Activated CD4-positive, alpha-beta T cell treated with anti-CD3 and anti-CD28 coated beads, Interleukin-2, amount 50 U/mL, for 1 hour (primary cell): ENCODE results near the gene LCE2C.
"Not testable (repeated sequence)": the region's sequence is repeated elsewhere in the genome, so short reads cannot be mapped to it uniquely, and the experiment has no call there.

ENCODE experiments used
- DNase-seq: peaks from one replicate; pipeline ENCODE4 v3.0.0-alpha.2; 2020

LCE2C gene, protein sequence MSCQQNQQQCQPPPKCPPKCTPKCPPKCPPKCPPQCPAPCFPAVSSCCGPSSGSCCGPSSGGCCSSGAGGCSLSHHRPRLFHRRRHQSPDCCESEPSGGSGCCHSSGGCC

DNA sequence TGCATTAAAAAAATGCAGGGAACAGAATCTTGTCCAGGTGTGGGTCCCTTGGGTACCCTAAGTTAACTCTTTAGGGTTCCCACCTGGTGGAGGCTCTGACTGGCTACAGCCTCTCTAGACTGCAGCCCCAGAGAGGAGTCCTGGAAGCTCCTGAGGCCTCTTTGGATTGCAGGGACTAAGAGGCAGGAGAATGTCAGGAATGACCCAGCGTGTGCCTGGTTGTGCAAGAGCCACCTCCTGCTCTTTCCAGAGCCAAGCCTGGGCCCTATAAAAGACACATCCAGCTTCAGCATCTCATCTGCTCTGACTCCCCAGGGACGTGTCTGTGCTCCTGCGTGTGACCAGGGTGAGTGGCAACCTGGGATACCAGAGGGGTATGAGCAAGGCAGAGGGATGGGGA, at the start of gene LCE2C:
LCE2C (plus strand) TSS at position 297 of the 400 bp plus-strand sequence. CDS start 737 bp downstream, outside the sequence.
- not testable (repeated sequence) for DNase-seq

DNA sequence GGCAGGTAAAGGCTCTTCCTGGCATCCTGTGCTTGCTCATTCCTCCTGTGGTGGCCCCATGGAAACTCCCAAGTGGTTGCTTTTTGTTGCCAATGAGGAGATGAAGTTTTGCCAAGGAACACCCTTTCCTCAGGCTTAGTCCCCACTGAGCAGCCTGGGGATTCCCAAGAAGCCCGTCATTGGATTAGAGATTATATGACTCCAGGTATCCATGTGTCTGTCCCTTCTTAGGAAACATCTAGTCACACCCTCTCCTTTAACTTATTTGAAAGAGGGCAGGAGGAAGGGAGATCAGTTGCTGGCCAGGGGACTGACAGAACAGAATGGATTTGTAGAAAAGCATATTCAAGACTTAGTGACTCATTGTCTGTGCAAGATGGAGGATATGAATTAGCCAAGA, 48.3 kb upstream of the LCE2C start:
- no peak for DNase-seq

DNA sequence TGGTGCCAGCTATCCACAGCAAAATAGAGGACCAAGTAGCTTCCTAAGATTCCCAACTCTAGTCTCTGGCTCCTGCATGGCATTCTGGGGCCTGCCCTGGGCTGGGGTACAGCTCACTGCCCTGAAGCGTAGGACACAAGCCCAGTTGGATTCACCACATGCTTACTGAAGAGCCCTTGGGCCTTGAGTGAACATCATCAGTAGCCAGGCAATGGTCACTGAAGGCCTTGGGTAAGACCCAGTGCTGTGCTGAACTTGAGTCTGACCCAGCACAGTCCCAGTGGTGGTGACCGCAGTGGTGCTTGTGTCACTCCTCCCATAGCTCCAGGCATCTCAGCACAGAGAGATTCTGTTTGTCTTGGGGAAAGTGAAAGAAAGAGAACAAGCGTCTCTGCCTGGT, 44.5 kb upstream of the LCE2C start:
- no peak for DNase-seq

DNA sequence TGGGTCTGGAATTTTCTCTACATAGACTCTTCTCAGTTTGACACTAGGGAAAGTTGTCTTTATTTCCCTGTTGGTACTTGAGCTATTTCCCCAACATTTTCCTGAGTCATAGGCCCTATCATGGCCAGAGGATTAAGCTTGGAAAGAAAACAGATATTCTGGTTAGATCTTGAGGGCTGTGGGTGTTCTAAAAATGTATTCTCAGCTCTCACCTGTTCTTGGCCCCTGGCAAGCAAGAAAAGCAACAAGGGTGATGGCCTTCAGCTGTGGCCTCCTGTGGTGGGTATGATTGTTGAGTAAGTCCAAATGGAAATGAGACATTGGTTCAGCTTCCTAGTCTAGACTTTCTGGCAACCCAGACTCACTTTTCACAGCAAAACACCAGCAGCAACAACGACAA, 34.7 kb upstream of the LCE2C start:
- DNase-seq: no peak

DNA sequence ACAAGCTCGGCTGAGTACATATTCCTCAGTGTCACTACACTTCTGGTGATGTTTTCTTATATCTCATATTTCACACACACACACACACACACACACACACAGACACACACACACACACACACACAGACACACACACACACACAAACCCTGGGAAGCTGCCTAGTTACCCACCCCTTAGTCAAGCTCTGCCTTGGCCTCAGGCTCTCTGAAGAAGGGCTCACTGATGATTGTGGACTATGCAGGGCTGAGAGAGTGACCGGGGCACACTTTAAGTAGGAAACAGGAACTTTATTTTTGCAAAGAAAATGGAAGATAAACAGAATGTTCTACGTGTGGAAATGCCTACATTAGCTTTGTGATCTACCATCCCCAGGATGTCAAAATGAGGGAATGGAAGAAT, 31.1 kb upstream of the LCE2C start:
- DNase-seq: no peak

DNA sequence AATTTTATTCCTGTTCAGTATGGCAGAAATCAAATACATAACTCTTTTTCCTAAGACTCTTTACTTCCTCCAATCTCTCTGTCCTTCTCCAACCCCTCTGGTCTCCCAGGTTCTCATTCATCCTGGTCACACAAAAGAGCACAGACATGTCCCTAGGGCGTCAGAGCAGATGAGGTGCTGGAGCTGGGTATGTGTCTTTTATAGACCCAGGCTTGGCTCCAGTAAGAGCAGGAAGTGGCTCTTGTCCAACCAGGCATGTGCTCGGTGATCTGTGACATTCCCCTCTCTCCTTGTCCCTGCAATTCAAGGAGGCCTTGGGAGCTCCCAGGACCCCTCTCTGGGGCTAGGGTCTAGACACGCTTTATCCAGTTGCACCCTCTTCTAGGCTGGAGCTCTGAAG, 29.9 kb upstream of the LCE2C start:
- DNase-seq: no peak

DNA sequence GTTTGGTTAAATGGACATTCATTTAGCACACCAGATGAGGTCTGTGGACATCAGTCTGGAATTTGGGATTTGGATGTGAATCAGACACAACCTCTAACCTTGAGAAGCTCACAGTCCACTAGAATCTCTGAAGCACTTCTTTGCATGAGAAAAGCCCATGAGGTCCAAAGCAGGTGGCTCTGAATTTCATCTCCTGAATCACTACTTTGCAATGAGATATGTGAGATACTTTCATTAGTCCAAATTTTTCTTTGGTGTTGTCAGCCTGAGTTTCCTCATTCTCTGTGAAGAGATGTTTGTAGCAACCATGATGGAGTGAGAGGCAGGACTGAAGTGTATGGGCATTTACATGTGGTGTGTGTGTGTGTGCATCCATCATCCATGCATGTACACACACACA, 28.4 kb upstream of the LCE2C start:
- DNase-seq: no peak

DNA sequence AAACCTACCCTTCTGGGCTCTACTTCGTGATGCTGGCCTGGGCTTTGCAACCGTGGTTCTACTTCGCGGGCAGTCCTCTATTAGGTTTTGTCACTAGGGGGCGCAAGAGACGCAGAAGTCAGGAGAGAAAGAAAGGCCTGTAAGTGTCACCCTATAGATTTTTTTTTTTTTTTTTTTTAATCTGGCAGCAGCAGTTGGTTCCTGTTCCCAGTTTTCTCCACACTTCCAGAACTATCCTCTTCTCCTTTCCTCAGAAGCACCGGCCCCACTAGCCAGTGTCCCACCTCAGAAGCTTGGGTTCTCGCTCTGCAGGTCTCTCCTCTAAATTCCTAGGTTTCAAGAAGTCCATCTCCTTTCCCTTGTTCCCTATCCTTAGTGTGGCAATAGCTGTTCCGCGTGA, 21.0 kb upstream of the LCE2C start:
- DNase-seq: peak; percentile 25

DNA sequence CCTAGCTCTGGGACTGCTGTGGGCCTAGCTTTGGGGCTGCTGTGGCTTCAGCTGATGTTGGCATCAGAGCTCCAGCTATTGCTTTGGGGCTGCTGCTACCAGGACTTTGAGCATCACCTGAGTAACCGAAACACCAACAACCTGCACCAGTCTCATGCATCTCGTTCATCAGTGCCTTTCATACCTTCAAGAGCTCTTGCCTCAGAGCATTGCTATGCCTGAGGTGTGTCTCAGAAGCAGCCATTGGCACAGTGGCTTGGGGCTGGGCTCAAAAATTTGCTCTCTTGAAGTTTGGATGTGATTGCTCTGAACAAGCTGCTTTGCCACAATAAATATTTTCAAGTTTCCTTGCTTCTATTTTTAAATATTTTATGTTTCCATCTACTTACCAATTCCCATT, 18.6 kb upstream of the LCE2C start:
- no peak for DNase-seq

DNA sequence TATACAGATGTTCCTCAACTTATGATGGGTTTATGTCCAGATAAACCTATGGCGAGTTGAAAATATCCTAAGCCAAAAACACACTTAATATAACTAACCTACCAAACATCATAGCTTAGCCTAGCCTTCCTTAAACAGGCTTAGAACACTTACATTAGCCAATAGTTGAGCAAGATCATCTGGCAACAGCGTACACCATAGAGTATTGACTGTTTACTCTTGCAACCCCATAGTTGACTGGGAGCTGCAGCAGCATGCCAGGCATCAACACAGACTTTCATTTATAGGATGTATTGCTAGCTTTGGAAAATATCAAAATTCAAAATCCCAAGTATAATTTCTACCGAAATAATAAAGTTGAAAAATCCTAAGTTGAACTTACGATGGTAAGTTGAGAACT, 17.4 kb upstream of the LCE2C start:
- no peak for DNase-seq

DNA sequence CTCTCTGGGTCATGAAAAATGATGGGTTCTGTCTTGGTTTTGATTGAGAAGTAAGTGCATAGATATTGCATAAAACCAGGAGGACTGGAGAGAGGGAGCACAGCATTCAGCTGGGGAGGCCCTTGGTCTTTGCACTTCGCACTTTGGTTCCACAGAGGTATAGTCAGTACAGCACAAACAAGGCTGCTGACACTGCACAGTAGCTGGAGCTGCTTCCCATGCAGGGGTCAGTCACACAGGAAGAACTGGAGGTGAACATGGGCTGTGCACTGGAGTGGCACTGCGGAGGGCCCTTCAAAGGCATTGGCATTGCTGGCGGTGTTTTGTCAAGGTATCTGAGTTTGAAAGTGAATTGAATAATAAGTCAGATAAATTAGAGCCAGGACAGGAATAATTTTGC, 16.4 kb upstream of the LCE2C start:
- no peak for DNase-seq

DNA sequence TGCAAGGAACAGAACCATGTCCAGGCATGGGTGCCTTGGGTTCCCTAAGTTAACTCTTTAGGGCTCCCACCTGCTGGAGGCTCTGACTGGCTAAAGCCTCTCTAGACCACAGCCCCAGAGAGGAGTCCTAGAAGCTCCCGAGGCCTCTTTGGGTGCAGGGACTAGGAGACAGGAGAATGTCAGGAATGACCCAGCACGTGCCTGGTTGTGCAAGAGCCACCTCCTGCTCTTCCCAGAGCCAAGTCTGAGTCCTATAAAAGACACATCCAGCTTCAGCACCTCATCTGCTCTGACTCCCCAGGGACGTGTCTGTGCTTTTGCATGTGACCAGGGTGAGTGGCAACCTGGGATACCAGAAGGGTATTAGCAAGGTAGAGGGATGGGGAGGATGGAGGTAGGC, 12.0 kb upstream of the LCE2C start, which contains the start of gene LCE2D:
LCE2D (plus strand) TSS at position 283 of the 400 bp plus-strand sequence. CDS start 726 bp downstream, outside the sequence.
- DNase-seq: no peak

DNA sequence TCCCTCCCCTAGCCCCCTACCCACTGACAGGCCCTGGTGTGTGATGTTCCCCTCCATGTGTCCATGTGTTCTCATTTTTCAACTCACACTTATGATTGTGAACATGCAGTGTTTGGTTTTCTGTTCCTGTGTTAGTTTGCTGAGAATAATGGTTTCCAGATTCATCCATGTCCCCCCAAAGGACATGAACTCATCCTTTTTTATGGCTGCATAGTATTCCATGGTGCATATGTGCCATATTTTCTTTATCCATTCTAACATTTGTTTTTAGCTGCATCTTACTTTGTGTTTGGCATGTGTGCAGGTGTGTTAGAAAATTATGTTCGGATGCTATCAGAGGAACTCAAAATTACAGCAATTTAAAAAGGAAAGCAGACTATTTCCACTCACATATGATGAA, 8.9 kb upstream of the LCE2C start:
- DNase-seq: not testable (repeated sequence)

DNA sequence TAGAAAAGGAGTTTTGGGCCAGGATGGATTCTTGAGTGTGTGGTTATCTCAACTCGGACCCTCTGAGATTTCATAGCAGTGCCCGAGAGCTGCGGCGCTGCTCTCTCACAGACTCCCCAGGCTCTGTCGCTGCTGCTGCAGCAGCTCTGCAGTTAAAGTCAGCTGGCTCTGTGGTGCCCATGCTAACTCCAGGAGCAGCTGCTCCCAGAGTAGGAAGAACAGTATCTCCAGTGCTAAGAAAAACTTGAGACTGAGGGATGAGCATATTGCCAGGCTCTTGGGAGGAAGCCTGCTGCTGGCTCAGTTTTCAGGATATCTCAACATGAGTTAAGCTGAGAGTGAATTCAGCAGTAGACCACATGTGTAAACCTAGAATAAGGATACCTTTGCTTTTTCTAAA, 7.4 kb upstream of the LCE2C start:
- DNase-seq: no peak

DNA sequence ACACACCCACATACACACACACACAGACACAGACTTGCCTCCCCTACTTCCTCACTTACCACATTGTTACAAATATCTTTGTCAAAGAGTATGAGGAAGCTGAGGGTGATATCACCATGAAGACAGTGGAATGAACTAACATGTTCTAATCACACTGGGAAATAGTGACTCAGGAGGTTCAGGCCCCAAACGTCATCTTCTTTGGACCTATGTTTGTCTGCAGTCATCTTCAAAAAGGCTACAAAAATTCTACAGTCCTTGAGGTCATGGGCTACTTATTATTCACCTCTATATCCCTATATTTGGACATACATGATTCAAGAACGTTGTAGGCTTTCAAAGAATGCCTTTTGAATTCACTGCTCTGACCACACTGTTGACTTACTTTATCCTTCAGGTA, 2.1 kb upstream of the LCE2C start:
- no peak for DNase-seq

DNA sequence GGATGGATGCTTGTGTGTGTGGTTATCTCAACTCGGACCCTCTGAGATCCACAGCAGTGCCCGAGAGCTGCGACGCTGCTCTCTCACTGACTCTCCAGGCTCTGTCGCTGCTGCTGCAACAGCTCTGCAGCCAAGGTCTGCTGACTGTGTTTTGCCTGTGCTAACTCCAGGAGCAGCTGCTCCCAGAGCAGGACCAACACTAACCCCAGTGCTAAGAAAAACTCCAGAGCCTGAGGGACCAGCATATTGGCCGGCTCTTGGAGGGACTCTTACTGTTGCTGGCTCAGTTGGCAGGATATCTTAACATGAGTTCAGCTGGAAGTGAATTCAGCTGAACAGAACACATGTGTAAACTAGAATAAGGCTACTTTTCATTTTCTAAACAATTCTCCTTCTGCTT, 4.4 kb downstream of the LCE2C start:
- DNase-seq: no peak

DNA sequence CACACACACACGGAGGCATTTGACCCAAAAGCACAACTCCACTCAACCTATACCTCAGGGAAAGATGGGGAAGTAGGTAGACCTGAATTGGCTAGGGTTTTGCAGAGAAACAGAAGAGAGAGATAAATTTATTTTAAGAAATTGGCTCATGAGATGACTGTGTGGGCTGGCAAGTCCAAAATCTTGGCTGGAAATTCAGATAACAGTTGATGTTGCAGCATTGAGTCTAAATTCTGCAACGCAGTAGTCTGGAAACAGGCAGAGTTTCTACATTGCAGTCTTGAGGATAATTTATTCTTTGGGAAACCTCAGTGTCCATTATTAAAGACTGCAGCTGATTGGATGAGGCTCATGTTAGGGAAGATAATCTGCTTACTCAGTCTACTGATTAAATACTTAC, 6.5 kb downstream of the LCE2C start:
- no peak for DNase-seq

DNA sequence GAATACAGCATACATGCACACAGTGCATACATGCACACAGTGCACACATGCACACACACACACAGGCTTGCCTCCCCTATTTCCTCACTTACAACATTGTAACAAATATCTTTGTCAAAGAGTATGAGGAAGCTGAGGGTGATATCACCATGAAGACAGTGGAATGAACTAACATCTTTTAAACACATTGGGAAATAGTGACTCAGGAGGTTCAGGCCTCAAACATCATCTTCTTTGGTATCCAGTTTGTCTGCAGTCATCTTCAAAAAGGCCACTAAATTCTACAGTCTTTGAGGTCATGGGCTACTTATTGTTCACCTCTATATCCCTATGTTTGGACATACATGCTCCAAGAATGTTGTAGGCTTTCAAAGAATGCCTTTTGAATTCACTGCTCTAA, 8.8 kb downstream of the LCE2C start:
- DNase-seq: no peak

DNA sequence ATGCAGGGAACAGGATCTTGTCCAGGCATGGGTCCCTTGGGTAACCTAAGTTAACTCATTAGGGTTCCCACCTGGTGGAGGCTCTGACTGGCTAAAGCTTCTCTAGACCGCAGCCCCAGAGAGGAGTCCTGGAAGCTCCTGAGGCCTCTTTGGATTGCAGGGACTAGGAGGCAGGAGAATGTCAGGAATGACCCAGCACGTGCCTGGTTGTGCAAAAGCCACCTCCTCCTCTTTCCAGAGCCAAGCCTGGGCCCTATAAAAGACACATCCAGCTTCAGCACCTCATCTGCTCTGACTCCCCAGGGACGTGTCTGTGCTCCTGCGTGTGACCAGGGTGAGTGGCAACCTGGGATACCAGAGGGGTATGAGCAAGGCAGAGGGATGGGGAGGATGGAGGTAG, 10.7 kb downstream of the LCE2C start, which contains the start of gene LCE2B:
LCE2B (plus strand) TSS at position 301 of the 400 bp plus-strand sequence. CDS start 721 bp downstream, outside the sequence.
- DNase-seq: not testable (repeated sequence)

DNA sequence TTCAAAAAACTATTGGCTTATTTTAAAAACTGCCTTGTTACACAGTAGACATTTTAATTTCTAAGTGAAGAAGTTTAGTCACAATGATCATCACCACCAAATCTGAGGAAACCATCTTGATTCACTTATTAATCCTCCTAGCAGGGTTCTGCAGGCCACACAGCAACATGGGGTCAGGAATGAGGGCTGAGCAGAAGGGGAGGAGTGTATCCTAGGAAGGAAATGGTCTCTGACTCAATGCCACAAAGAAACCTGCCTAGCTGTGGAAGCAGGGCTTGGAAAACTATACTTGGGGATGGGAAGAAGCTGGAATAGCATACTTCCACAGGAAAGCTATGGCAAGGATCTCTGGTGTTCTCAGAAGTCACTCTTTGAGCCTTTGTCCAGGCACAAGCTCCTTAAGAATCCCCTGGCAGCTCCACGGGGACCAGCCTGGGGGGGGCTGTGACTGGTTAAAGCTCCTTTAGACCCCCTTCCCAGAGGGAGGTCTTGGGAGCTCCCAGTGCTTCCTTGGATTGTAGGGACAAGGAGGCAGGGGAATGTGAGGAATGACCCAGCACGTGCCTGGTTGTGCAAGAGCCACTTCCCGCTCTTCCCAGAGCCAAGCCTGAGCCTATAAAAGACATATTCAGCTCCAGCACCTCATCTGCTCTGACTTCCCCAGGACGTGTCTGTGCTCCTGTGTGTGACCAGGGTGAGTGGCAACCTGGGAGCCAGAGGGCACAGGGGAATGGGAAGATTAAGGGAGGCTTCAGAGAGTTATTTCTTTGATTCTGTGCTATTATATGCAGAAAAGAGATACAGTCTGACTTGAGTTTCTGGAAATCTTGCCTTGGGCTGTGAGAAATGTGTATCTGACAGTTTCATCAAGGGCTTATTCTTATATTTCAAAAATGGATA, 22.9 kb downstream of the LCE2C start, which contains the start of gene LCE2A:
LCE2A (plus strand) TSS at position 645 of the 900 bp plus-strand sequence. CDS start 557 bp downstream, outside the sequence.
- no peak for DNase-seq

DNA sequence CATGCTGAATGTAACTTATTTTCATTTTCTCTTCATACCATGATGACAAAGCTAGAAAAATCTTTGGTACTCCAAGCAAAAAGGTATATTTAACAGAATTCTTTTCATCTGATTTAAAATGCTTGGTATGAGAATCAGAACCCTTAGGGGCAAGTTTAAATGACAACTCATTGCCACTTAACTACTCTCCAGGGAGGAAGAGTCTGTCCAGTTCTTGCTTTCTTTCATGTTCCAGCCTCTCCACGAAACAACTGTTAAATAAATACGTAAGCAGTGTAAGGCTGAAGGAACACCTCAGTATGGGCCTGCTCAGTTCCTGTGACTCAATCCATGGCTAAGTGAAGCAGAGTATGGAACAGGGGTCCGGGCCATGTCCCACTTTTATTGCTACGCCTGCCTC, 24.7 kb downstream of the LCE2C start:
- no peak for DNase-seq

DNA sequence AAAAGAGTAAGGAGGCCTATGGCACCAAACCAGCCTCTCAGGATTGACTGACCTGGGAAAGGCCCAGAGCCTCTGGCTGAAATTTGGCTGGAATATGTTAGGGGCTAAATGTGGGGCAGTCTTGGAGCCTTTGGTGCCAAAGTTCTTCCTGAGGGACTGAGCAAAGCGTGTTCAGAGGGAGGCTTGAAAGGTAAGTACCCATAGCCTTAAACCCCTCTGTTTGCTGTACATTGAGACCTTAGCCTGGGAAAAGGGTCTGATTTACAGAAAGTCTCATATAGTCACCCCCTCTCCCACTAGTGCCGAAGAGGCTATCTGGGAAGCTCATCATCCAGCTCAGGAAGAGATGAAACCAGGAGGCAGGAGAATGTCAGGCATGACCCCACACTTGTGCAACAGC, 32.8 kb downstream of the LCE2C start, which contains the start of gene LCE4A:
LCE4A (plus strand) TSS at position 301 of the 400 bp plus-strand sequence. CDS start 916 bp downstream, outside the sequence.
- no peak for DNase-seq

DNA sequence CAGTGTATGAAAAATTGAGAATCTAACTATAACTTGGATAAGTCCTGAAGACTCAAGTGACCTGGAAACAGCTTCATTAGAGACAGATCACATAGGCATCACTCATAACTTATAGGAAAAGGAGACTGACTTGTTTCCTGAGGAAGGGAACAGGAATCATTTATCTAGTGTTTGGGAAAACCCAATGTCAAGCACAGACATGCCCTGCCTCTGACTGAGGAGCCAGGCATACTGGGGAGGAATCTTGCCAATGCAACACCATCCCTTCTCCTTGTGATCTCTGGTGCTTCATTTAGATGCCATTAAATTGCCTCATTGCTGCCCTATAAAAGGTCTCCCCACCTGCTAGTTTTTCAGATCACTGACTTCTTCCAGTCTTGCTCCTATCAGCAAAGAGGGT, 43.2 kb downstream of the LCE2C start:
- no peak for DNase-seq

DNA sequence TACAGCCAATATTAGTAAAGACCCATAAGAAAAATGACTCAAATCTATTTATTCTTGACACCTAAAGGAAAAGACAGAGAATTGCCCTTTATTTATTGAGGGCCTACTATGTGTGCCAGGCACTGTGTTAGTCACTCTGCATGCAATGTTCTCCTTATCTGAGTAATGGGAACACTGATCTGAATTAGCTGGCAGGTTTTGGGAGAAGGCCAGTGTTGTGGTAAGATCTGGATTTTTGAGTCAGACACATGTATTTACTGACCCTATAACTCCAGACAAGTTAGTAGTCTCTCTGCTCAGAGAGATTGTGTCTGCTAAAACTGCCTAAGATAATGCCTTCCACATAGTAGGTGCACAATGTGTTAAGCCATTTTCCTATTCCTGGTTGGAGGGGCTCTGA, 50.2 kb downstream of the LCE2C start:
- no peak for DNase-seq
